CD4-positive, alpha-beta T cell treated with Interferon gamma for 1 hour (primary cell): ENCODE results near the gene PICK1.
"Not testable (repeated sequence)": the region's sequence is repeated elsewhere in the genome, so short reads cannot be mapped to it uniquely, and the experiment has no call there.

Experiments used
- DNase-seq: peaks from one replicate; pipeline ENCODE4 v3.0.0-alpha.2; 2020

Gene PICK1

DNA sequence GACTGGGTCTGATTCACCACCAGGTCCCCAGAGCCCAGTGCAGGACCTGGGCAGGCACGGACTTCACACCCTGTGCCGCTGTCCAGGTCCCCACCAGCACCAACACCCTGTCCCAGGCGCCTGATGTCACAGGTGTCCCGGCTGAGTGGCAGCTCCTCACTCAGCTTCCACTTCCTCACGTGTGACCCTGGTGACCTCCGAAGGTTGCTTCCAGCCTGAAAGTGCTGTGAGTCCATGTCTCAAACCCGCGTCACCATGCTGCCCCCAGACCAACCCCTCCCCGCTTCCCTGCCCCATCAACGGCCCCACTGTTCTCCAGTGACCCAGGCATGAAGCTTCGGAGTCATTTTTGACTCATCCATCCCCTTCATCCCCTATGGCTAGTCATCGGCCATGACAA, 25.7 kb upstream of the PICK1 start:
- DNase-seq: no peak

DNA sequence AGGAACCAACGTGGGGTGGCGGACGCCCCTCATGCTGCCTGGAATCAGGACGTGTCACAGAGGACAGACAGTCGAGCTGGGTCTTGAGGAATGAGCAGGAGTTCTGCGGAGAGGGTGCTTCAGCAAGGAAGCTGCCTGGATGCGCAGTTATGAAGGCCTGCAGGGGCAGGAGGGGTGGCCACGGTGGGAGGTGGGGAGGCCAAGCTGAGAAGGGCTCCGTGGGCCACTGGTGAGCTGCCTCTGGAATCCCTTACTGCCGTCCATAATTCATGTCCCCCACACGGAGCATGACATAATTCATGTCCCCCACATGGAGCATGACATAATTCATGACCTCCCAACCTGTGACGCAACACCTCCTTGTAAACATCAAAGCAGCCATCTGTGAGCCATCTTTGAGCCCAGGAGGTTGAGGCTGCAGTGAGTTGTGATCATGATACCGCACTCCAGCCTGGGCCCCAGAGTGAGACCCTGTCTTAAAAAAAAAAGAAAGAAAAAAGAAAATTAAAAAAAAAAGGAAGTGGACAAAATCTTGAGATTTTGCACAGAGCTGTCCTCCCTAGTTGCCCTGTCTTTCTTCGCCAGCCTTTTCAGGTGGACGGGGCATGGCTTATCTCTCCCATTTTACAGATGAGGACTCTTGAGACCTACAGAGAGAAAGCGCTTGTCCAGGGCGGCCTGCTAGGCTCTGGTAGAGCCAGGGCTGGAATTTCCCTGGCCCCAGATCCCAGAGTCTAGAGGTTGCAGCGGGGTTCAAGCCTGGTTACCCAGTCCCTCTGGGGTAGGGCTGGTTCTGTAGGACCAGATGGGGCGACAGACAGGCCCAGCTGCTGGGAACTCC, 24.3 kb upstream of the PICK1 start:
- no peak for DNase-seq

DNA sequence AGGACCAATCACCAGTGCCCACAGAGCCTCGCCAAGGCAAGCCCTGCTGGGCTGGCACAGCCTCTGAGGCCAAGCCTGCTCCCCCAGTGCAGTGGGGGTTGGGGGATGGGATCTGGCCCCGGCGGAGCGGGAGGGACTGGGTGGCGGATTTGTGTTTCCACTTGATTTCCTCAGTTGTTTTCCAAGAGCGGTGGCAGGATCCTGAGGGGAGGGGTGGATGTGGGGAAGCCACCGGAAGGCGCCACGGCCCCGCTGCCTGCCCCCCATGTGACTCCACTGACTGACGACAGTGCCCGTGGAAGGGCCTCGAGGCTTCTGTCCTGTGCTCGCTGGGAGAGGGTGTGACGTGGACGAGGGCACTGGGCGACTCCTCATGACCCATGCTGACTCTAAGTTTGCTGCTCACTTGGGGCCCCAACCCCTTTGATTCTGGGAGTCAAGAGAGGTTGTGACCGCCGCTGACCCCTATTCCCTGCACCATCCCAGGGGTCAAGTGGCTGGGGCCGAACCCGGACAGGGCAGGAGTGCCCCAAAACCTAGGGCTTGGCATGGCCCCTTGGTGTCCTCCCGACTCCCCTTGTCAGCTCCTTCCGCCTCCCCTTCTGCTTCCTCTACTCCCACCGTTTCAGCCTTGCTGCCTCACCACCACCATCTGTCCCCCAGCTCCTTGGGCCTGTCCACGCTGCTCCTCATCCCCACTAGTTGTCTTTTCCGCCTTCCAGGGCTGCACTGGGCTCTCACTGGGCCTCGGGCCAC, 23.5 kb upstream of the PICK1 start:
- no peak for DNase-seq

DNA sequence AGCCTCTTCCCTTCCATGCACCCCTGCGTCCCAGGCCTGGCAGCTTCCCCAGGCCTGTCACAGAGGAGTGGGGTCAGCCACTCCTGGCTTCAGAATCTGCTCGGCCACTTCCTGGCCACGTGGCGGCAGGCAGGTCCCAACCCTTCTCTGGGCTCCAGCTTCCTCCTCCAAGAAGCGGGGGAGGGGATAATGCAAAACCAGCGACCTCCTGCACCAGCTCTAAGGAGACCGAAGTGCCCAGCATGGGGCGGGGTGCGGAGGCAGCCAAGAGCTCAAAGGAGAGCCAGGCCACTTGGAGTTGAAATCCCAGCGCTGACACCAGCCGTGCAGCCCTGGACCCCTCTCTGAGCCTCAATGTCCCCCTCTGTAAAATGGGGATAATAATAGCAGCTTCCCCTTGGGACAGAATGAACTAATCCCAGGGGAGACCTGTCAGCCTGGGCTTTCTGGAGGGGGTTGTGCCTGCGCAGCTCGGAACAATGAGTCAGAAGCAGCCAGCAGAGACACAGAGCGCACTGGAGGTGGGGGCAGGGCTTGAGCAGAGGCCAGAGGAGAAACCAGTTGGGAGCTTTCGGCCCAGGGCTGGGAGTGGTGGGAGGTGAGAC, 22.8 kb upstream of the PICK1 start:
- DNase-seq: no peak

DNA sequence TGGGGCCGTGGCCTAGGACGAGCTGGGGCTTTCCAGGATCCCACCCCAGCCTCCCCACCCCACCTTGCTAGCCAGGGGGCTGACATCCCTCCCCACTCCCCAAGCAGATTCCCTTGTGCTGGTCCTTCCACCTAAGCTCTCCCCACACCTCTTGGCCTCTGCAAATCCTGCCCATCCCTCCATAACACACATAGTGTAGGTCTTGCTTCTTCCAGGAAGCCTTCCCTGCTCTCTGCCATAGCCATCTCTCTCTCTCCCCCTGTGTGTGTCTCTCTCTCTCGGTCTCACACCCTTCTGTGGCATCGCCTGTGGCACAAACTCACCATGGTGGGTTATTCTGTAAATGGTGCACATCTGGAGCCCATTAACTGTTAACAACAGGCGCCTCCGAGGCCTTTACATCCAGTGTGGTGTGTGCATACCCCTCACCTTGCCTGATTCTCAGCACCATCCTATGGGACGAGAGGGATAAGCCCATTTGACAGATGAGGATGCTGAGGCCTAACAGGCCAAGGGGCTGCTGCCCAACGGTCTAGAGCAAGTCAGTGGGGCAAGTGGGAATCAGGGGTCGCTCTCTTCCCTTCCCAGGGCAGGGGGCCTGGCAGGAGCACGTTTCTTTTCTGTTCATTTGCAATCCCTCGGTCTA, 22.2 kb upstream of the PICK1 start:
- no peak for DNase-seq

DNA sequence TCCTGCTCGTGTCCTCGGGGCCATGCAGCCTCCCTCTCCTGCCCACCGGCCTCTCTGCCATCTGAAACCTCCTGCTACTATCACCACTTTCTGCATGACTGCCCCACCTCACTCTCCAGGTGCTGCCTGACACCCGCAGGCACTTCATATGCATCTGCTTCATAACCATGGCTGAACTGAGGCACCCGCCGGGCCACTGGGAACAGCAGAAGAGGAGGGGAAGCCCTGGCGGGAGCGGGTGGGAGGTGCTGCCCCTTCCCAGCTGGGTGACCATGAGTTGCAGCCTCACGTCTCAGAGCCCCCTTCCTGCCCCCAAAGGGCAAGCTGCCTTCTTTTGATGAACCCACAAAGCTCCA, 21.7 kb upstream of the PICK1 start:
- DNase-seq: no peak

DNA sequence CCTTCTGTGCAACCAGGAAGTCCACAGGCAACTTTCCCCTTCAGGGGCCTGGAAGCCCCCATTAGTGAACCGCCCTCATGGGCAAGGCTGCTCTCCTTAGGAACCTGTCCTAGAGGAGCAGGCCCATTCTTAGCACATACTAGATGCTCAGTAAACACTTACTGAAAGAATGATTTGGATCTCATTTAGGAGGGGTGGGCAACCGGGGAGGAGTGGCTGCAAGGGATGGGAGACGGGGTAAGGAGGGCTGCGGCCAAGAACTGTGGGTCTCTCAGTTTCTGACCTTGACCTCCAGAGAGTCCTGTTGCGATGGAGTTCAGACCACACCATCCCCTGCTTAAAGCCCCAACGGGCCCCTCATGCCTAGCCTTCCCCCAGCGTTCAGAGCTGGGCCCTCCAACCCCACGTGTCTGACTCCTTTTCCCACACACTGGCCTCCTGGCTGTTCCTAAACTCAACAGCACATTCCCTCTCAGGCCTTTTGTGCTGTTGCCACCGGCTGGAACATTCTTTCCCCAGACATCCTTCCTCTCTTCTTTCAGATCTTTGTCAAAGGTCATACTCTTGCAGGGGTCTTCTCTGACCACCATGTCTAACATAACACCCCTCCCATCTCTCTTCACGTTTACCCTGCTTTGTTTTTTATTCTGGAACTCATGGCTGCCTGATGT, 20.7 kb upstream of the PICK1 start:
- no peak for DNase-seq

DNA sequence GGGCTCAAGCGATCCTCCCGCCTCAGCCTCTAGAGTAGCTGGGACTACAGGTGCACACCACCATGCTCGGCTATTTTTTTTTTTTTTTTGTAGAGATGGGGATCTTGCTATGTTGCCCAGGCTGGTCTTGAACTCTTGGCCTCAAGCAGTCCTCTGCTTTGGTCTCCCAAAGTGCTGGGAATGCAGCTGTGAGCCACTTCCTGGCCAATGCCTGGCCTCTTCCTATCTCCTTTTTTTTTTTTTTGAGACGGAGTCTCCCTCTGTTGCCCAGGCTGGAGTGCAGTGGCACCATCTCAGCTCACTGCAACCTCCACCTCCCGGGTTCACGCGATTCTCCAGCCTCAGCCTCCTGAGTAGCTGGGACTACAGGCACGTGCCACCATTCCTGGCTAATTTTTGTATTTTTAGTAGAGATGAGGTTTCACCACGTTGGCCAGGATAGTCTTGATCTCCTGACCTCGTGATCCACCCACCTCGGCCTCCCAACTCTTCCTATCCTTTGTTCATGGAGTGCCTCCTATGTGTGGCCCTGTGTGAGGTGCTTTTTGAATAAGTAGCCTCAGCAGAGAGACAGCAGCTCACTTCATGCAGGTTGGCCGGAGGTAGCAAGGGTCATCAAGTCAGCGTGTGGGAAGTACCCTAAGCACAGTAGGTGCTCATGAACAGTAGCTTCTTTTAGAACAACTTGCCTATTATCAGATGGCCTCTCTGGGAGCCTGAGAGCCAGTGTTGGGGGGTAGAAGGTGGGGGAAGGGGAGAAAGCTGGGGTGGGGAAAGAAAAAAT, 19.6 kb upstream of the PICK1 start:
- DNase-seq: not testable (repeated sequence)

DNA sequence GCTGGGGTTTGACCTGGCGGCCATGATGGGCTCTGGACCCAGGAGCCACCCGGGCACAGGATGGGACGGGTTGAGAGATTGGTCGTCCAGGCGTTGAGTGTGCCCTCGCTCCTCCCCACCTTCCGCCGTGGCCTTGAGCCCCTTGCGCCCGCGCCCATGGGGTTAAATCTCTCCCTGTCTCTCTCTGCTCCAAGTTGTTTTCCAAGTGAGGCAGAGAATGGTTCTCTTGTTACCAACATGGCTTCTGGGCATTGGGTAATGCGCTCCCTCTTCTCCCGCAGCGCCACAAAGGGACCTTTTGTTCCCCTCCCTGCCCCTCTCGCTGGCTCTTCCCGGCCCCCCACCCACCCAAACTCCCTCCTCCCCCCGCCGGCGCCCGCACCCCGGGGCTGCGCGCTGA, 18.8 kb upstream of the PICK1 start:
- DNase-seq: no peak

DNA sequence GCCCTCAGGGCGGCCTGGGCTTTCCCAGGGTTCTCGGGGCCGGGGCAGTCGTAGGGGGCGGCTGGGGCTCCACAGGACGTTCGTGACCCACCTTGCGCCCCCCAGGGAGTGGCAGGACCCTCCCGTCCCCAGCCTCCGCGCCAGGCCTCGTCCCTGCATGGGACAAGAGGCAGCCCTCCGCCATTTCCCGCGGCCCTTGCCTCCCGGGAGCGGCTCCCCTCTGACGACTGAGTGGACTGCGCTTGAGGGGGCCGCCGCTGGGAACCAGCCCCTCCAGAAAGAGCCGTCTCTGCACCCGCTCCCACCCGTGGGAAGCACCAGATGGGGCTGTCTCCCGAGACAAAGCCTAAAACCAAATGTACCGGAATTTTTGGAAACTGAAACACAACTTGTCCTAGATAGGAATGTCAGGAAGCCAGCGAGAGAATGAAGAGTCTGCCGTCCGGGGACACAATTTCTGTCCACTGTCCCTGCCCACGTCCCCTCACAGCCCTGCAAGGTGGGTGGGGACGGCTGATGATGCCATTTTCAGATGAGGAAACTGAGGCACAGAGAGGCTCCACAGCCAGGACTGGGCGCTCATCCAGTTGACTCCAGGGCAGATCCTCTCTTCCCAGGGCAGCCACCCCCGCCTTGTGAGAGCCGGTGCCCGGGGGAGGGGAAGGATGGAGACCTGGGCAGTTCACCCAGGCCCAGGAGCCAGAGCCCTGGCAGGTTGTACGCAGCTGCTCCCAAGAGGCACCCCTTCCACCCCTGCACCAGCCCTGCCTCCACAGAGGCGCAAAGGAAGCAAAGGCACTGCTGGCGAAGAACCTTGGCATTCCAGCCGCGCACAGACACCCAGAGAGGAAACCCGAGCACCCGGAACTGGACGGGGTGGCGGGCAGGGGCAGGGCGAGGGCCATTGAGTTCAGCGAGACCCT, 18.1 kb upstream of the PICK1 start:
- no peak for DNase-seq

DNA sequence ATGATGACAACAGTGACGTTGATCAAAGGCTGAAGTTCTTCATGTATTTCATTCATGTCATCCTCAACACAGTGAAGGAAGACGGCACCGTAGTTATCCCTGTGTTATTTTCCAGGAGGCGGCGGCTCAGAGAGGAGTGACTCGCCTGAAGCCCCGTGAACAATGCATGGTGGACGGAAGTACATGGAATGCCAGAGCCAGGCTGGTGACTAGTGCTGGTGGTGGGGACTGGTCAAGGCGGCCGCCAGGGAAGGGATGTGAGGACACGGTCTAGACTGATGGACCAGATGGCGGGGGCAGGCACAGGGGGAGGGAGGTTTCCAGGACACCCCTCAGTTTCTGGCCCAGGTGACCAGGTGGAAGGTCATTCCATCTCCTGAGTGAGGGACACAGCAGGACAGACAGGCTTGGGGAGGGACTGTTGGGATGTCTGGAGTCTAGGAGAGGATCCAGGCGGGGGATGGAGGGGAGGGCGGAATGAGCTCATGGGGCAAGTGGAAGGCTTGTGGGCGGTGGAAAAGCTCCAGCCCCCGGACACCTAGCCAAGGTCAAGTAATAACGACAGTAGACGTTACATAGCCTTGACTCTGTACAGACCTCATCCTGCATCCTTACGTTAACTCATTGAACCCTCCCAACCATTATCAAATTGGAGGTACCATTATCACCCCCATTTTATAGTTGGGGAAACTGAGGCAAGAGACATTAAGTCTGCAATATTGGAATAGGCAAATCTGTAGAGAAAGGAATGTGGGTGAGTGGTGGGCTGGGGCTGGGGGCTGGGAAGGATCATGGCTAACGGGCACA, 16.0 kb upstream of the PICK1 start:
- DNase-seq: no peak

DNA sequence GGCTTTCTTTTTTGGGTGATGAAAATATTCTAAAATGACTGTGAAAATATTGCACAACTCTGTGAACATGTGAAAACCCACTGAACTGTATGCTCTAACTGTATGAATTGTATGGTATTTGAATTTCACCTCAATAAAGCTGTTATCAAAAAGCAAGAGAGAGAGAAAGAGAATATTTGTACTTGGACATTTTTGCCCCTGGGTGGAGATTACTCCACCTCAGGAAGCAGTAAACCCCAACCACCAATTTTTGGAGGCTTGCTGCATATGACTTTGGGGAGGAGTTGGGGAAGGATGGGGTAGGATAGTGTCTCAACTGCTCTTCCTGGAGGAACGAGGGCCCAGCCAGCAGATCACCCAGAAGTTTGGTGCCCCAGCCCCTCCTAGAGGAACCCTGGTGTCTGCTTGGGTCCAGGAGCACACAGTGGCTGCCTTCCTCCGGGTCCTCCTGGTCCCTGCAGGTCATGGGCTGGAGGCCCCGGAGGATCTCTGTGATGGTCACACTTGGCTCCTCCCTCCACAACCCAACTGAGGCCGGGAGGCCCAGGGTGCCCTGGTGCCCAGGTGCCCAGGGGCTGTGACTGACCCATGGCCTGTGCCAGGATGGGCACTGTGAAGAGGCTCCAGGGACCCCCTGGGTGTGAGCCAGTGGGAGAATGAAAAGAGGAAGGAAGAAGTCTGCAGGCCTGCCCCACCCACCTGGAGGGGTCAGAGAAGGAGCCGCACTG, 15.3 kb upstream of the PICK1 start:
- no peak for DNase-seq

DNA sequence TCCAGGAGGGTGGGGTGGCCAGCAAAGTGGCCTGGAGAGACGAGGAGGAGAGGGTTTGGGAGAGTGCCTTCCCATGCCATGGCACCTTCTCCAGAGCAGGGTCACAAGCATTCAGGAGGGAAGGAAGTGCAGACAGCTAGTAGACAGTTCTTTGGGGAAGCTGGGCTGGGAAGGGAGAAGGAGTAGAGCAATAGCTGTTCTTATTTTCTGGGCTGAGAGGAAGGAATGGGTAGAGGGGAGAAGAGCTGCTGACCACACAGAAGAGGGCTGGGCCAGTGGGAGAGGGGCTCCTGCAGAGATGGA, 14.8 kb upstream of the PICK1 start:
- no peak for DNase-seq

DNA sequence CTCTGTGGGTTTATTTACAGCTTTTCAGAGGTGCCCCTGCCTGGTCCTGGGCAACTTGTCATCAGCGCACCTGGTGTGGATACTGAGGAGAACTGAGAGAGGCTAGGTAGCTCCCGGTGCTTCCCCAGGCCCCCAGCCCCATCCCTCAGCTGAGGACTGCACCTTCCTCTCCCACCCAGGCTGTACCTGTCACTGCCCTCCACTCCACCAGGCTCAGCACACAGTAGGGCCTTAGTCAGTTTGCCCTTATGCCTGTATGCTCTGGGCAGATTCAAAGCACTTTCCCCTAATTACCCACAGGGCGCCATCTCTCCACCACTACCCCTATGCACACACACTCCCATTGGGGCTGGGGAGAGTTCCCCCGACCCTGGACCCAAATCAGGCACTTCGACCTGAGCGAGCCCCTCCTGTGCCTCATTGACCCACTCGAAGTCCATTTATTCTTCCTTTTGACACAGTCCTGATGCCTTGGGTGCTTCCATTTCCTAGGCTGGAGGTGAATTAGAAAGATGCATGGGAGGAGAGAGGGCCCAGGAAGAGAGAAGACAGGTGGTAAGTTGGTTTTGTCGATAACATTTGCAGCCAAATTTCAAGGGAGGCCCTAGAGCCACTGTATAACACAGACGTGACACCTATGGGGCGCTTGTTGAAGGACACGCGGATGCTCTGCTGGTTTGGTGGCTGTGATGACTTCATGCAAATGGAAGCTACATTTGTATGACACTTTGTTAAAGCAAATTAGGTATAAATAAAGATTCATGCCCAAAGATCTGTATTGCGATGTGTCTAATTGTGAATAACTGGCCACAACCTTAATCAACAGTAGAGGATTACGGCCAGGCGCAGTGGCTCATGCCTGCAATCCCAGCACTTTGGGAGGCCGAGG, 13.8 kb upstream of the PICK1 start:
- DNase-seq: no peak

DNA sequence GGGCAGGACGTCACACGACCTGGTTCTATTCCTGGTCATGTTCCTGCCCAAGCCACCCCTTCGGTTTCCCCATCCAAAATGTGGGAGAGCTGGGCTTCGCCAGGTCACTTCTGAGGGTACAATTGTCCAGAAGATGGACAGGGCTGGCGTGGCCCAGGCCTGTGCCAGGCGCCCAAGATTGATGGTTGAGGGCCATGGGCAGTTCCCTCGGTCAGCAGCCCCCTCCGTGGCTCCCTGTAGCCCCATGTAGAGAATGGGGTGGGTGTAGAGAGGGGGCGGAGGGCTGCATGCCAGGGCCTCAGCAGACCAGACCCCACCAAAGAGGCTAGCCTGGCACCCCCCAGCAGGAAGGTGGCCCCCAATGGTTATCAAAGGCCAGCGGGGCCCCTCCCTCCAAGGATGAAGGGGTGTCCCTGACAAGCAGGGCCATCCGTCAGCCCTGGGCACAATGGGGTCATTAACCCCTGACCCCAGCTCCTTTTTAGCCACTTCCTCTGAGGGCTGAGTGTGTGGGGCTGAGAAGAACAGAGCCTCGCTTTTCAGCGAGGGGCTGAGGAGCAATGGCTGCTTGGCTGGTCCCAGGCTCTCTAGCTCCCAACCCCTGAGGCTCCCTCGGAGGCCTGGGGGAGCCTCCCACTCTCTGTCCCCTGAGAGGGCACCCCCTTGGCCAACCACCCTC, 11.0 kb upstream of the PICK1 start:
- DNase-seq: no peak

DNA sequence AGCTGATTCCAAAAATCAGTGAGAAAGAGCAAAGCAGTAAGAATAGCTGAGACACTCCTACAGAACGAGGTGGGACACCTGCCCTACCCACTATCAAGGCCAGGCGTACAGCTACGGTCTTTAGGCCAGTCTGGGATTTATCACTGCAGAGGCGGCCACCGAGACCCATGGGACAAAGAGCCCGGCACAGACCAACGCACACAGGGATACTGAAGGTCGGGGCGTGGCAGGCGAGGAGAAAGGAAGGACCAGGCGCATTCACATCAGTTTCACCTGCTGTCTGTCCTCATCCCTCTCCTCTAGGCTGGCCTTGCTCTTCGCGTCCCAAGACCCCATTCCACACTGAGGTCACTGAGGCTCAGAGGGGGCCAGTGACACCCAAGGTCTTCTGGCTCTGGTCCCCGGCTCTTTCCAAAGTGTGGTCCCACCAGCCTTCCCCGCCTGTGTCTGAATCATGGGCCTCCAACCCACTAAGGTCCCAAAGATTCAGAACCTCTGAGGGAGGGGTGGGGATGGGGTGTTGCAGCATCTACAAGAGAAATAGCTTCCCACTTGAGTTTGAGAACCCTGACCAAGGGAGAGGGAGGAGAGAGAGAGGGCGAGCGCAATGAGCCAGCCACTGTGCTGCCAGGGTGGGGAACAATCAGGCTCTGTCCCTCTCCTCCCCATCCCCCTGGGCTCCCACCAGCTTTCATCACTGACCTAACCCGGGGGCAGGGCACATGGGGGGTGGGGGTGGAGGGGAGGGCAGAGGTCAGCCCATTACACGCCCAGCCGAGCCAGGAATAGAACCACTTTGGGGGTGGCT, 7.2 kb upstream of the PICK1 start:
- no peak for DNase-seq

DNA sequence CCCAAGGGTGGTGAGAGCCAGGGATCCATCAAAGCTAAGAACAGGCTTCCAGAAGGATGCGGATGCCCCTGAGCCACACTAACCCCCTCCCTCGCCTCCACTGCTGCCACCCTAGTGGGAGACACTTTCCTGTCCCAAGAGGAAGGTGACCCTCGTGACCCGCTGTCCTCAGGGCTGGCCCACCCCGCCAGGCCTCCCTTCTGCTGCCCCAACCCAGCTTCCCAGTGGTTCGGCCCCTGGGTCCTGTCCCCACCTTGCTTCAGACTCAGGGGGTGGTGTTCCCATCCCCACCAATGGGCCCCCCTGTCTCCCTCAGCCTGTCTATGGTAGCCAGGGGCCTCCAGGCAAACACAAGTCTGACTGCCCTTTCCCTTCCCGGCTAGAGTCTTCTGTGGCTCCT, 6.5 kb upstream of the PICK1 start:
- DNase-seq: no peak
